HG02973 (cell line): ENCODE results near the gene SYNDIG1.

Experiments used
- ATAC-seq: cut with Tn5 transposase; IDR thresholded peaks from one replicate; pipeline ENCODE4 v1.9.1; 2021; ENCODE audit warnings: moderate library complexity; ENCODE audit not compliant: unreplicated experiment

The SYNDIG1 gene

GRCh38 chr20:24446811-24447210 is 22.6 kb upstream of the SYNDIG1 start:
- no peak for ATAC-seq

- ATAC-seq = no peak
Measured at GRCh38 chr20:24448170-24448569, 21.3 kb upstream of the SYNDIG1 start.

GRCh38 chr20:24449026-24449720 is 20.3 kb upstream of the SYNDIG1 start:
- no peak for ATAC-seq

GRCh38 chr20:24450177-24450576 is 19.3 kb upstream of the SYNDIG1 start:
- ATAC-seq = no peak

- ATAC-seq = no peak
Measured at GRCh38 chr20:24450624-24451376, 18.6 kb upstream of the SYNDIG1 start.

GRCh38 chr20:24451428-24451827 is 18.0 kb upstream of the SYNDIG1 start:
- ATAC-seq = no peak

GRCh38 chr20:24452016-24452415 is 17.4 kb upstream of the SYNDIG1 start:
- ATAC-seq = no peak

GRCh38 chr20:24452498-24453127 is 16.8 kb upstream of the SYNDIG1 start:
- no peak for ATAC-seq

- ATAC-seq = no peak
Measured at GRCh38 chr20:24453869-24454268, 15.6 kb upstream of the SYNDIG1 start.

GRCh38 chr20:24455081-24455480 is 14.3 kb upstream of the SYNDIG1 start:
- ATAC-seq = no peak

GRCh38 chr20:24456398-24456781 is 13.0 kb upstream of the SYNDIG1 start:
- ATAC-seq = no peak

GRCh38 chr20:24458436-24458835 is 11.0 kb upstream of the SYNDIG1 start:
- no peak for ATAC-seq

- no peak for ATAC-seq
Measured at GRCh38 chr20:24459733-24460132, 9.7 kb upstream of the SYNDIG1 start.

- ATAC-seq = no peak
Measured at GRCh38 chr20:24460712-24461111, 8.7 kb upstream of the SYNDIG1 start.

GRCh38 chr20:24461848-24462247 is 7.6 kb upstream of the SYNDIG1 start:
- no peak for ATAC-seq

- no peak for ATAC-seq
Measured at GRCh38 chr20:24462460-24463010, 6.9 kb upstream of the SYNDIG1 start.

- ATAC-seq = no peak
Measured at GRCh38 chr20:24465159-24465558, 4.3 kb upstream of the SYNDIG1 start.

GRCh38 chr20:24465730-24466129 is 3.7 kb upstream of the SYNDIG1 start:
- no peak for ATAC-seq

GRCh38 chr20:24468401-24469115 is 871 bp upstream of the SYNDIG1 start:
- ATAC-seq = no peak

GRCh38 chr20:24469894-24470745 is 691 bp downstream of the SYNDIG1 start:
- ATAC-seq = no peak
